ENCODE results near the gene ATP5F1D.

Gene ATP5F1D

GRCh38 chr19:1273263-1274041 lies 31.9 kb downstream of the ATP5F1D start:
- no peak overlapping the region for H3K4me3 ChIP-seq (ENCODE audit: low read depth, low read length)
- TF ChIP-seq CTCF (IDR thresholded peaks at IDR 0.05; ENCODE audit: low read depth, low read length): no peak

- no peak for TF ChIP-seq CTCF (IDR thresholded peaks at IDR 0.05; ENCODE audit: low read depth, low read length)
- no peak overlapping the region for H3K4me3 ChIP-seq (ENCODE audit: low read depth, low read length)
Measured at GRCh38 chr19:1274081-1274851, 32.7 kb downstream of the ATP5F1D start.

GRCh38 chr19:1274852-1275259 lies 33.3 kb downstream of the ATP5F1D start:
- TF ChIP-seq CTCF (IDR thresholded peaks at IDR 0.05; ENCODE audit: low read depth, low read length): no peak

GRCh38 chr19:1275260-1275975 lies 33.9 kb downstream of the ATP5F1D start, which contains the start of gene FAM174C:
Gene FAM174C, plus strand, starts transcription at chr19:1275530. Its CDS starts 20 bp downstream, at chr19:1275550.
- TF ChIP-seq CTCF (IDR thresholded peaks at IDR 0.05; ENCODE audit: low read depth, low read length): no peak
- H3K4me3 ChIP-seq (ENCODE audit: low read depth, low read length): peak within 1 kb of the TSS; percentile 66

More at GRCh38 chr19:1274852-1275259, 33.3 kb downstream of the ATP5F1D start:
- peak overlapping the region; percentile 66 for H3K4me3 ChIP-seq (ENCODE audit: low read depth, low read length)

GRCh38 chr19:1275976-1276627 lies 34.6 kb downstream of the ATP5F1D start:
- H3K4me3 ChIP-seq (ENCODE audit: low read depth, low read length): peak overlapping the region; percentile 66
- no peak for TF ChIP-seq CTCF (IDR thresholded peaks at IDR 0.05; ENCODE audit: low read depth, low read length)

- TF ChIP-seq CTCF (IDR thresholded peaks at IDR 0.05; ENCODE audit: low read depth, low read length): no peak
- peak overlapping the region; percentile 66 for H3K4me3 ChIP-seq (ENCODE audit: low read depth, low read length)
Measured at GRCh38 chr19:1276628-1277022, 35.1 kb downstream of the ATP5F1D start.

Data from WI38 (cell line).